ENCODE results near the gene KCNS3.

- TF ChIP-seq CTCF (IDR thresholded peaks at IDR 0.05), result no peak
- no peak for TF ChIP-seq EZH2phosphoT487 (IDR thresholded peaks at IDR 0.05)
- no peak for TF ChIP-seq EZH2 (IDR thresholded peaks at IDR 0.05)
These were observed 38.5 kb upstream of the KCNS3 start for GRCh38 chr2:17839959-17840358.

Data from neural progenitor cell (in vitro differentiated cells).